NCI-H2081 treated with DMSO at 0.1 percent for 48 hours (cell line): ENCODE data around the gene BCAR1.
"Not testable (repeated sequence)": the region's sequence is repeated elsewhere in the genome, so short reads cannot be mapped to it uniquely, and the experiment has no call there.

Experiments used
- DNase-seq: peaks from one replicate; lab custom pipeline; 2025; lab: John Stamatoyannopoulos, UW

The BCAR1 gene

DNA sequence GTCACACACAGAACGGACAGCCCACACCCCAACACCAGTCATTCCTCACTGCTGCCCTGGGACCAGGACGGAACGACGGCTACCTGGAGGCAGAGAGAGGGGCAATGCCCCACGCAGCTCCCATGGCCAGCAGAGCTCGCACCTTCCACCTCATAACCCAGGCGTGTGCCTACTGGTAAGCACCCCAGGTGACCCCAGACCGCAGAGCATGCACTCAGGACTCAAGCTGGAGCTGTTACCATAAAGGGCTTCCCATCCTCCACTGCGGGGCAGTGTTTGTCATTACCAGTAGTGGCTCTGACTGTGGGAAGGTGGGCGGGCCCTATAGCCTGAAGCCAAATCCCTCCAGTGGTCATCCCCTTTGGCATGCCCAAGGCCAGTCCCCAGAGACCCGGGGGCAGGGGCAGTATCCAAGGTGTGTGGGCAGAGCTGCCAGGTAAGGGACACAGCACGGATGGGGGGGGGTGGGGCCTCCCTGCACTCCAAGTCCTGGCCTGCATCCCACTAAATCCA lies 4.7 kb upstream of the BCAR1 start:
- DNase-seq: no peak

DNA sequence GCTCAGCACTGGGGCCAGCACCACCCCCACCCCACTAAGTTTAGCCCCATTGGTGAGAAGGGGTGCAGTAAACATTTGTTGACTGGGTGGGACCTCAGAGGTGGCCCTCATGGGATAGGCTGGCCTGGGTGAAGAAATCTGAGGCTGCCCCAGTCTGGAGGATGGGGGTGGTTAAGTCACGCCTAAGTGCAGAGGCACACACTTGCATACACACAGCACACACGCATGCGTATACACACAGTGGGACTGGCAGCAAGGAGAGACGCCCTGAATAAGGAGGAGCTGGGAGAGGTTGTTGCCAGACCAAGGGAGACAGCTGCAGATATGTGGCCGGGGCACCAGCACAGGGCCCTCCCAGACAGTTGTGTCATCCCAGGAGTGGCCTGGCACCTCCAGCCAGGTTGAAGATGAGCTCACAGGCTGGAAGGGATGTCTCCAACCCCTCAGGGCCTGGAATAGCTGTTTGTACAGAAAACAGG lies 3.0 kb upstream of the BCAR1 start:
- no peak for DNase-seq

DNA sequence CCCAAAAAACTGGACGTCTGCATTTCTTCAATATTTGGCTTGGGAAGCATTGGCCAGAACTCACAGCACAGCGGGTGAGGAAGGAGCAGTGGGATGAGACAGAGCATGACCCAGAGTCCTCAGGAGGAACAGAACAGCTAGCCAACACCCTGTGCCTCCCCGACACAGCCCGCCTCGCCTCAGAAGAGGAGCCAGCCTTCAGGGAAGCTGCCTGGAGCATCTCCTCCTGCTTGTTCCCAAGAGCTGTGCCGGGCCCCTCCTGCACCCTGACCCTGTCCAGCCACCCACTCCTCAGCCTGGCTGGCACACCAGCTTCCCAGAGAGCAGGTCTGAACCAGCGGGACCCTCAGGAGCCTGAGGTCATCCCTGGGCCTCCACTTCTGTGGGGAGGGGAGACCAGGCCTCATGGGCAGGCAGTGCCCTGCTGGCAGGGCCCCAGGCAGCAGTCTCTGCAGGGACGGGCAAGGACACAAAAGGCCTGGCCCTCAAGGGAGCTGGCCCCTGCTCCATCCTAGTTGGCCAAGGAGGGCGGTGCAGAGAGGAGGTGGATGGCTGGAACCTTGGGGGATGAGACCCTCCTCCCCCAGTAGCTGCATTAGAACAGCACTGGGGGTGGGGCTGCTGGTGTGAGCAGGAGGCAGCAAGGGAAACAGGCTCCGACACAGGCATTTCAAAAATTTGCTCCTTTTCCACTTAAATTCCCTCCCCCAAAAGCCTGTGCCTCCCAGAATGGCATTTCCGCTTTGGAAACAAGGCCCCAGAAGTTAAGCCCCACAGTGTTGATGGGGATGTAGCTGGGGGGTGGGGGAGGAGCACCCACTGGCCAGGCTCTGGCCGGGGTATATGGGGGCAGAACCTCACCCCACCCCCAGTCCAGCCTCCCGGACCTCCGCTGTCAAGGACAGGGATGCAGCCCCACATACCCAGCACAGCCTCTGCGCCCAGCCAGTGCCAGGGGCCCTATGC lies 1.8 kb upstream of the BCAR1 start:
- no peak for DNase-seq

DNA sequence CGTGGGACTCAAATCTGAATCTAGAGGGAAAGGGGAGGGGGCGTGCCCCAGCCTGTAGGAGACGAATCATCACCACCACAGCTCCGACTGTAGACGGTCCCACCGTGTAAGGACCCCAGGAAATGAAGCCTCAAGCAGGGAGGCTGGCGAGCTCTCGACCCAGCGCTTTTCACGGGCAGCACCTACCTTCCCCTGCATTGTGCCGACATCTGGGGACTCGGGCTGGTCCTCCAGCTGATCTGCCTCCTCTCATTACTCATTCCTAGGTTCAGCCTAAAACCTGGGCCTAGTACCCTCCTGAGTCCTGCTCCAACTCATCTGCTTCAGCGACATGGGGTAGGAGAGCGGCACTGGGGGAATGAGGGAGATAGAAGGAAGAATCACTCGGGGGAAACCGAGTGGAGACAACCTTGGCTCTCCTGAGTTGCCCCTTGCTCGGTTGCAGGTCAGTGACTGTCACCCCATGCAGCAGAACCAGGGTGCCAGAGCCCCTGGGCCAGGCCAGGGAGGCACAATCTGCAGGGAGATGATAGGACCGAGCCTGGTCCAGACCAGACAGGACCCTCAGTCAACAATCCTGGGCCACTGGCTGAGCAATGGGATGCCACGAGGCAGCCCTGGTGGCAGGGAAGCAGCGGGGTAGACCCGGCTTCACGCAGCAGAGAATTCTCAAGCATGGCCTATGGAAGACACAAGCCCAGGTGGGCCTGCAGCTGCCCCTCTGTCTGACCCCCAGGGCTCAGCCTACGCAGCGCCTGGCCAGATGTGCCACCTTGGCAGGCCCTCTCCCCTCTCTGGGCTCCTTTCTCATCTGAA lies 833 bp upstream of the BCAR1 start:
- no peak for DNase-seq

DNA sequence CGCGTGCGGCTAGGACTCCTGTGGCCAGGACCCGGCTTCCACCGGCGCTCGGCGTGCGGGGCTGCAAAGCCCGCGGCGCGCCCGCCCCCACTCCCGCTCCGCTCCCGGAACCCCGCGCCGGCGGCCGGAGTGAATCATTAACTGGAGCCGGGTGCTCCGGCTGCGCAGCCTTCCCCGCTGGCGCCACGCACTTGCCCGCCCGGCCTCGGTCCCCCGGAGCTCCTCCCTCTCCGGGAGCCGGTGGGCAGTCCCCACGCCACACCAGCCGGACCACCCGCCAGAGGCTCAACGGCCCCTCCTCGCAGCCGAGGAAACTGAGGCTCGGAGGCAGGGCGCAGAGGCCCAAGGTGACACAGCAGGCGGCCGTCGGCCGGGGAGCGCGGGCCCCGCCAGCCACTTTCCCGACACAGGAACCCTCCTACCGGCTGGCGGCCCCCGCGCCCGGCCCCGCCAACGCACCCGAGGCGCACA lies 580 bp downstream of the BCAR1 start:
- no peak for DNase-seq

DNA sequence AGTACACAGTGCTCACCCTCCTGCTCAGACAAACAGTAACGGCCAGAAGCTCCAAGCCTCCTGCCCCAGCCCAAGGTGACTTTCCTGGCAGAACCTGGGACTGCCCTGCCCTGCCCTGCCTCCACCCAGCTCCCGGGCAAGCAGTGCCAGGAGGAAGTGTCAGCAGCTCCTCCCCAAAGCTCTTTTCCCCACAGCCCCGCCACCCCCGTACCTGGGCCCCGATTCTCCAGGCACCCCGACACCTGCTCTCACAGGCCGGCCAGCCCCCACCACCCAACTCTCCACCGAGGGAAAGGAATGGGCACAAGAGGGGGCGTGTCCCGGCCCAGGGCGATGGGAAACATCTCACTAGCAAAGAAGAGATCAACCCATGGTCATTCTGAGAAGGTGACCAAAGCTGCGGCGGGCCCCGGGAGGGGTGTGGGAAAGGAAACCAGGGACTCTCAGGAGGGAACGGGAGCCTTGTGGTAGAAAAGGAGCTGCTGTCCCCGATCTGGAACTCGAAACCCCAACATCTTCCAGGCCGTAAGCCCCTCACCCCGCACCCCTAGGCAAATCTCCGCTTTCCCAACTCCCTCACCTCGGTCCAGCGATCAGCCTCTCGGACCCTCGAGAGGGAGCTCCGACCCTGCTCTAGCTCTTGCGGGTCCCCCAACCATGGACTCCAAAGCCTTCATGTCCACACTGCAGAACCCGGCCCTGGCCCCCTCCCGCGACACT lies 1.2 kb downstream of the BCAR1 start:
- no peak for DNase-seq

DNA sequence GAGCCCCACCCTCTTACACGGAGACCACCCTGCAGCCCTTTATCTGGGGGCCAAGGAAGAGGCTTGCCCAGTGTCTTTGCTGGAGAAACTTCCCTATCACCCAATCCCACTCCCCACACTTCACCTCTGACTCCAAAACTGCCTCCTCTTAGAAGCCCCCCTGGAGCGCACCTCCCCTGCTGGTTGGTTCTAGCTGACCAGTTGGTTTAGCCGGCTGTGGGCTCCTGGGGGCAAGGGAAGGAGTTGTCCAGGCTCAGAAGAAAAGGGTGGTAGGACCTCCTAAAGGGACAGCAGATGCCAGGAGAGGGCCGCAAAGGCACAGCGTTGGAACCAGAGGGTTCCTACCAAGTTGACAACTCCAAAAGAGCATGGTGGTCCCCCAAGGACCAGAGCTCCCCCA lies 2.0 kb downstream of the BCAR1 start:
- no peak for DNase-seq

DNA sequence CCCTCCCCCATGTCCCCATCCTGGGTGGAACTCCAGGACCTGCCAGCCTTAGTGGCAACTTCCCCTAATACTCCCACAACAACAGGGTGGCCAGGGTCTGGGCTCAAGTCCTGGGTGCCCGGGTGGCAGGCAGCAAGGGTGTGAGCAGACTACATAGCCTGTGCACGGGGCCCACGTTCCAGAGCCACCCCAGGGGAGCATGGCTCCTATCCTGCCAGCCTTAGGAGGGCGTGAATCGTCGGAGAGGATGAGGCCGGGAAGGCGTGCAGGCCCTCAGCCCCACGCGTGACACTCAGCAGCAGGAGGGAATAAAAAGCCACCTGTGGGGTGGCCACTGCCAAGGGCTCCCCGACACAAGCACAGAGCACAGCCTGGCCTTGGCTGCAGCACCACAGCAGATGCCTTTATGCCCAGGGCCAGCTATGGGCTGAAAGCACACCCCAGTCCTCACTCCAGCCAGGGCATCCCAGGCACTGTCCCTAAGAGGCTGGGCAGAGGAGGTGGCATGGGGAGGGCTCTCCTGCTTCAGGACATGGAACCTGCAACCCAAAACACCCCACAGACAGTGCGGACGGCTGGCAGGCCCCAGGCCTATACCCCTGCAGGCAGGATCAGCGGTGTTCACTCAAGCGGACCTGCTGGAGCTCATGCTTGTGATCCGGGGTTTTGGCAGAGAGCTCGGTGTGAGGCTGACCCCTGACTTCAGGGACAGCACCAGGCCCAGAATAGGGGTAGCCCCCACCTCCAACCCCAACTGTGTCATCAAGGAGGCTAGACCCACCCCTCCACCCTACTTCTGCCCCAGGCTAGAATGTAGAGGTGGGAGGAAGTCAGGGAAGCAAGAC lies 2.7 kb downstream of the BCAR1 start:
- DNase-seq: no peak

DNA sequence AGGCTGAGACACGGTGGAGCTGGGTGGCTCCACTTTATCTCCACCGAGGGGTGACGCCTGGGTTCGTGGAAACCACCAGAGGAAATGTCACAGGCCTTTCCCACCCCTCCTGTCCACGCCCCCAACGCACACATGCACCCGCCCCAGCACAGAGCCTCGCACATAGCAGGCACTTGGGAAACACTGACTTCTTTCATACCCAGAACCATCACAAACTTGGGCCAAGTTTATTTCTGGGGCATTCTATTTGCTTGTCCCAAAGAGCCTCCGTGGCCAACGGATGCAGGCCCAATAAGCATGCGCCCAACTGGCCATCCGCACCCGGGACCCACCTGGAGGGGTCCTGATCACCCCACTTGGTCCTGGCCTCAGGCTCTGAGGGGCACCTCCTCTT lies 3.3 kb downstream of the BCAR1 start:
- DNase-seq: no peak

DNA sequence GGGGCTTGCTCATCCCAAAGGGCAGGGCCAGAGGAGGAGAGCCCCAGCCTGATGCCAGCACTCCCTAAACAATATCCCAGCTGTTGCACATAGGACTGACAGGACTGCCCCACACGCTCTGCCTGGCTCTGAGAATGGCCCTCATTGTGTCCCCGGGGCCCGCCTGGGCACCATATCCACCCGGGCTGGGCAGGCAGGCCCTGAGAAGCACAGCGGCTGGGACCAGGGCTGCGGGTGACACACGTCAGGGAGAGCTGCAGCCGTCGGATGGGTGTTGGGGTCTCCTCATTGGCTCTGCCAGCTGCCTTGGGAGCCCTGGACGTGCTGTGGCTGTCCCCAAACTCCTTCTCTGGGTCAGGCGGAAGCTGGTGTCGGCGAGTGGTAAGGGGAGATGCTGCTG lies 4.2 kb downstream of the BCAR1 start:
- DNase-seq: no peak

DNA sequence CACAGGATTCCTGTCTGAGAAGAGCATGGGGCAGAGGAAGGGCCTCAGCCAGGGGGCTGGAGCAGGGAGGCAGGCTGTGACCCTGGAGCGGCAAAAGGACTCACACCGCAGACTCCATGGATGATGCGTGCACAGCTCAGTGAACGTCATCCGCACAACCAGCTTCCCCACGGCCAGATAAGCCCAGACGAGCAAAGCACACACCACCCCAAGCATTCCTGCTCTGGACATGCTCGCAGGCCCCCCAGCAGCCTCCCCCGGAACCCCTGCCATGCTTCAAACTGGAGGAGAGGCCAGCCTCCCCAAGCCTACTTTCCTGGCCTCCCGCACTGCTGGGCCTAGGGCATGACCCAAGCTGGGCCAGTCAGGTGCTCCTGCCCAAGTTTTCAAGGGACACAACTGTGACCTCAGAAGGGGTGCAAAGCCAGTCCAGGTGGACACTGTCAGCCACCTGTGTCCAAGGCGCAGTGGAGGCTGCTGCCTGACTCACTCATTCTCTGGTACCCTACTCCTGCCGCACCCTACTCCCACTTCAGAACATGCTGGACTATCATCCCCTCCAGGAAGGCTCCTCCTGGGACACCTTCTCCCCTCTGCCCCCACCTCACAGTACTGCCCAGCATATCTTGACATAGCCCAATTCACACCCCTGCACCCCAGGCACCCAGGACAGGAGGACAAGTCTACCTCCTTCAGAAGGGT lies 4.8 kb downstream of the BCAR1 start:
- no peak for DNase-seq

DNA sequence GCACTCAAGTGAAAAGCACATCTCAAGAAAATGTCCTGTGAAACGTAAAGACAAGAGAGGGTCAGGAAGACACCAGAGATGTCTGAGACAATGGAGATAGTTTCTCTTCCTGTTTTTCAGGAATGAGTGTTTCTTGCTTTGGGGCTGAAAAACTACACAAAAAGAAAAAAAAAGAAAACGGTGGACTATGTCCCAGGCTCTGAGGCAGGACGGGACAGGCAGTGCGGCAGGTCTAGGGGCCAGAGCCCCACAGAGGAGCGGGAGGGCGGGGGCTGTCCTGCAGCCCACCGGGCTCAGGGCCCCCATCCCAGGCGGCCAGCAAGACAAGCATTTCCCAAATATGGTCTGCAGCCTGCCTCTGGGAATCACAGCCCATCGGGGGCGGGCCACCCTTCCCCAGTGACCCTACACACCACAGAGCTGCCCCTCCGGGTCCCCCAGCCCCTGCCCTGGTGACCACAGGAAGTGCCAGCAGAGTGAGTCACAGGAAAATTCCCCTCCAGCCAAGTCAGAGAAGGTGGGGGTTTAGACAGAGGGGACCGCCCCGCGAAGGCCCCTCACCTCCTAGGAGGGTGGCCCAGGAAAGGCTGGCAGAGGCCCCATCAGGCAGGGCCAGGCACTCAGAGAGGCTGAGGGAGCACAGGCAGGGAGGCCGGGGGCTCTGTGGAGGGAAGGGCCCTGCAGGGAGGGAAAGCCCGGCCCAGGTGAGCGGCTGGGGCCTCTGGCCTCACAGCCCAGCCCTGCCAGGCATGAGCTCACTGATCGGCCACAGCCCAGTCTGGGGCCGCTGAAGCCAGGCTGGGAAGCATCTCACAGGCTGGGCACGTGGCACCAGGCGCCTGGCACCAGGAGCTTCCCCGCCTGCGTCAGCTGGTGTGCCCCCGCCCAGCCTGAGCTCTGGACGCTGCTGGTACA lies 6.3 kb downstream of the BCAR1 start:
- DNase-seq: no peak

DNA sequence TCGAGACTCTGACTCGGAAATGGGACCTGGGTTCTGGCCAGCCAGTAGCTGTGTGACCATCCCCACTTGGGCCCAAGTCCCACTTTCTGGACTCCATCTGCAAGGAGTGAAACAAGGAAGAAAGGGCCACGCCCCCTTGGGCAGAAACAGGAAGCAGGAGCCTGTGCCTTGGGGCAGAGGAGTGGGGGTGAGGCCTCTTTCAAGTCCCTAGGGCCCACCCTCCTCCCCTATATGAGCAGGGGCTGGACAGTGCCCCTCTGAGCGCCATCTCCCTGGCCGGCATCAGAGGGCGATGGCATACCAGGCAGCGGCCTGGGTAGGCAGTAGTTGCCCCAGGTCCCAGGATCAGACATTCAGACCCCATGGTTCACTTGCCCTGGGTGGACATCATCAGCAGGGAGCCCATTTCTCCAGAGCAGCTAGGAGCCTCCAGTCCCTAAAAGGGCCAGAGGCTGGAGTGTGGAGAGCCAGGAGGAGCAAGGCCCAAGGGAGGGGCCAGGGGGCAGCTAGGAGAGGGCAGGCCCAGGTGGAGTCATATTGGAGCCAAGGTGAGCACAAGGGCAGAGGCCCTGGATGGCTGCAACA lies 7.1 kb downstream of the BCAR1 start:
- no peak for DNase-seq

DNA sequence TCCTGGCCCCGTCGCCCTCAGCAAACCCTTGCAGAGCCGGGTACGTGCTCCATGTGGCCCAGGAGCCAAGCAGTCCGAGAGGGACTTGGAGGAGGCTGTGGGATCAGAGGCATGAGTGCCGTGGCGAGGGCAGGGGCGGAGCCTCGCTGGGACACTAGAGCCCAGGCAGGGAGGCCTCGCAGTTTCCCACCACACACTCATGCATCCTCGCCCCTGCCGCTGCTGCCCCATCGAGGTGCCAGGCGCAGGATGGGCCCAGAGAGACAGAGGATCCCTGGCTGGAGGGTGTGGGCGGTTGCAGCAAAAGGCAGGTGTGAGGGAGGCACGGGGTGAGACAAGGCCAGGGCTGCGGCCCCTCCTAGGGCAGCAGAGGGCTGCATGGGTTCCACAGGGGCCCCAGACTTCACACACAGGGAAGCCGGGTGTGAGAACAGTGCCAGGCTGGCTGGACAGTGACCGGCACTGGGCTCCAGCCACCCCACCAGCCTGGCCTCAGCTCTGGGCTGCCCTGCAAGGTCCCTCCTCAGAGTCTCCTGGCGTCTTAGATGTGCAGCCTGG lies 7.7 kb downstream of the BCAR1 start:
- DNase-seq: no peak

DNA sequence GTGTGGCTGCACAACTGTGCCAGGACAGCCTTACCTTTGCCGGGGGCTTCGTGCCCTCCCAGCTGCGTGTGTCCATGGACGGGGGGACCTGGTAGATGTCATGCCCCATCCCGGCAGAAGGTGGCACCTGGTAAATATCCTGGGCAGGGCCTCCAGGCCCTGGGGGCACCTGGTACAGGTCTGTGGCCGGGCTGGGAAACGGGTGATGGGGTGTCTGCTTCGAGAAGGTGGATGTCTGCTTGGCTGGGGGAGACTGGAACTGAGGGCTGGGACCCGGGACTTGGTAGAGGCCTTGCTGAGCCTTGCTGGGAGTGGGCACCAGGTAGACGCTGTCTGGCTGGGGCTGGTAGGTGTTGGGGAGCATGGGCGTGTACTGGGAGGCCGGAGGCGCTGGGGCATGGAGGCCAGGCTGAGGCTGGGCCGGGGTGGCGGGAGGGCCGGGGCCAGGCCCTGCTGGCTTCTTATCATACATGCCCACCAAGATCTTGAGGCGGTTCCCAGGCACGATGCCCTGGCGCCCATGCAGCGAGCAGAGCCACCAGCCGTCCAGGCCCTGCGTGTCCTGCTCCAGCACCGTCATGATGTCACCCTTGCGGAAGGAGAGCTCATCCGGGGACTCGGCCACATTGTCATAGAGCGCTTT lies 8.9 kb downstream of the BCAR1 start:
- DNase-seq: not testable (repeated sequence)

DNA sequence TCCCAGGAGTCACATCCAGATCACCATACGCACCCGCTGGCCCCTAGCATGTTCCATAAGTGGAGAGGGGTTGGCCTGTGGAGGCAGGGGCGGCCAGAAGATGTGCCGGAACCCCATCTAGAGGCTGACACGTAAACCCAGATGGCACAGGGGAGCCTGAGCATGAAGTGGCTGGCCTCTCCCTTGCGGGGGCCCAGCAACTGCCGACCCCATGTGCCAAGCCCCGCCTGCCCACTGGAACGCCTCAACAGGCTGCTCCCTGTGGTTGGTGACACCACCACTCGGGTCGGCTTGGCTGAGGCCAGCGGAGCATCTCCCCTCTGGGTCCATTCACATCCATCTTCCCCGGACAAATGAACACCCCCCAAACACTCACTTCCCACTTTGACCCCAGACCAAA lies 9.5 kb downstream of the BCAR1 start:
- DNase-seq: no peak

DNA sequence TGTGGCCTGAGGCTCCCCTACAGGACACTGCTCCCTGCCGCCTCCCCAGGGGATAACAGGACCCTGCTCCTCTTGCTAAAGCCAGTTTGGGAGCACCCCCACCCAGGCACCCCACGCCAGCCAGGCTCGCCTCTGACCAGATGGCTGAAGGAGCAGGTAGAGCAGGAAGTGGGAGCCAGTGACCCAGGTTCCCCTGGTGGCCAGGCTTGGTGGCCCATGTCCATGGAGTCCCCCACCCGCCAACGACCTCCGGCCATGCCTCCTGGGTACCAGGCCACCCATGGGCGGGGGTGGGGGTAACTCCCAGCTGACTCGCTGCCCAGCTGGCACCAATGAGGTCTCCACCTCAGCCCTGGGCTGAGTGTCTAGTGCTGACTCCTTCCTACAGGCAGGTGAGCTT lies 10.0 kb downstream of the BCAR1 start:
- no peak for DNase-seq

DNA sequence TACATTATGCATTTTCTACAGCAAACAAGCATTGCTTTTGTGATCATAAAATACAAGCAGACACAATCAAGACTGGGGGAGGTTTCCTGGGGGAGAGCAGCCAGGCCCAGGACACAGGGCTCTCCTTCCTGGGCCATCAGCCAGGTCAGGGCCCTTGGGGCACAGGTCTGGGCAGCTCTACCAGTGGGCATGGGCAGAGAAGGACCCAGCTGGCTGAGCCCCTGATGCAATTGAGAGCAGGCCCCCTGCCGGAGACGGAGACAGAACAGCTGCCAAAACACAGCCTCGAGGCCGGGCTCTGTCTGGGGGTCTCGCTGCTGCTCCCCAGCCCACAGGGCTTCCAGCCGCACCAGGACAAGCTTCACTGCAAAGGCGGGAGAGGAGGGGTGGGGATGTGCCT lies 10.8 kb downstream of the BCAR1 start:
- DNase-seq: not testable (repeated sequence)
